Hematopoietic multipotent progenitor cell treated with erythropoietin and hydrocortisone succinate and interleukin-3 and kit ligand, for 15 days (in vitro differentiated cells): ENCODE data around the gene SIK3.

Experiments
- DNase-seq: peaks from one replicate; pipeline ENCODE4 v3.0.0-alpha.2; 2015; ENCODE audit warnings: low spot score

SIK3 gene

GRCh38 chr11:116929414-116930090 is 168.7 kb downstream of the SIK3 start:
- peak; percentile 47 for DNase-seq

- DNase-seq = no peak
These were observed 169.4 kb downstream of the SIK3 start for GRCh38 chr11:116928845-116929244.

DNA sequence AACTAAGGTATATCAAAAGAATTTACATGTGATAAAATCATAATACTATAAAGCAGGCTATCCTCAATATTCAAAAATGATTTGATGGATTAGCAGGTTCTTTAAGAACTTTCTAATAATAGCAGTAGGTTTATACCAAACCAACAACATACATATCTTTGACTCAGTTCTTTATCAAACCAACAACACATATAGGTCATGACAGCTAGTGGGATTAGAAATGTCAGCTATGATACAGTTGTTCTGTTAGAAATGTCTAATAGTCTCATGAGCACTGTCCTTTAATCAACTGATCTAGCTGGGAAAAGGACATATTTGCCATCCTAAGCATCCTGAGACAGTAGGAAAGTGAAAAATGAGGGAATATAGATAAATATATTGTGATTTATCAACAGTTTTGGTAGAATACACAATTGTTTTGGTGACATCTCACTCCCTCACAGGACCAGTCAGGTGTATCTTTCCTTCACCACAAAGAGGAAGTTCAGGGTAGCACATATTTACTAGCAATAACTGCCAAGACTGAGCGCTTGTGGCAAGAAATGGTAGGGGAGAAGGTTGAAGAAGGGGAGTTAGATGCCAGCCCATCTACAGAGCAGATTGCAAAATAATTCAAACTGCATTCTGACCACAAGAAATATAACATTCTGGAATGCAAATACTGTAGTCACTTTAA is 170.0 kb downstream of the SIK3 start:
- DNase-seq = no peak

DNA sequence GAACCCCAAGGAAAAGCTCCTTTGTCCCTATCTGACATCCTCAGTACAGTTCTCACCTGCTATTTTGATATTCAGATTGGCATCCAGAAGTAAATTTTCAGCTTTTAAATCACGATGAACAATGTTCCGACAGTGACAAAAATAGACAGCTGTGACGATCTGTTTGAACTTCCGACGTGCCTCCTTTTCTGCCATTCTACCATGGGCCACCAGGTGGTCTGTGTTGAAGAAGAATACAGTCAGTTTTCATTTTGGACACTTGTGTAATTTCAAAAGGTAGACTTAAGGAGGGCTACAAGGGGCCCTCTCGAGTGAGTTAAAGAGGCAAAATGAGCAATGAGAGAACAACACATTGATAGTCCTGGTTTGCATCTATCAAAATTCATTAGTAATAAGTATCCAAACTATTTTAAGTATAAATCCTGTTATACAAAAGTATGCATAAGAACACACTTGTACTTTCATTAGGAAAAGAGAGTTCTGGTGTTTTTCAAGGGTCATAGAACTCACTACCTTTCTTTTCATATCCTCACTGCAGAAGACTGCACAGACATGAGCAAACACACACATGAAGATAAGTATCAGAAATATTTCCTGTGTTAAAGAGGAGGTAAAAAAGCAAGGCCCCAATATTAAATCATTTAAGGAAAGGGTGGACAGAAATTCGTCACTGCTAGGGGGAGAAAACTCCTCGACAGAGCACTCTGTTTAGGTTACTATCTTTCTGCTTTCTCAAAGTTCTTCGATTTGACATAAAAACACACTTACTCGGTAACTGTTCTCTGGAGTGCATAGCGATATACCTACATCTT is 170.9 kb downstream of the SIK3 start:
- DNase-seq = peak; percentile 29

DNA sequence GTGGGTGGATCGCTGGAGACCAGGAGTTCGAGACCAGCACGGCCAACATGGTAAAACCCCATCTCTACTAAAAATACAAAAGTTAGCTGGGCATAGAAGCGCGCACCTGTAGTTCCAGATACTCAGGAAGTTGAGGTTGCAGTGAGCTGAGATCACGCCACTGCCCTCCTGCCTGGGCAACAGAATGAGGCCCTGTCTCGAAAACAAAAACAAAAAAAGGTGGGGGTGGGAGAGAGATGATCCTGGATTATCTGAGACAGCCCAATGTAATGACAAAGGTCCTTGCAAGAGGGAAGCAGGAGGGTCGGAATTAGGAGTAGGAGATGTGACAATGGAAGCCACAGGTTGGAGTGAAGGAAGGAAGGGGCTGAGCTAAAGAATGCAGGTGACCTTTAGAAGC is 173.2 kb downstream of the SIK3 start:
- DNase-seq = no peak

DNA sequence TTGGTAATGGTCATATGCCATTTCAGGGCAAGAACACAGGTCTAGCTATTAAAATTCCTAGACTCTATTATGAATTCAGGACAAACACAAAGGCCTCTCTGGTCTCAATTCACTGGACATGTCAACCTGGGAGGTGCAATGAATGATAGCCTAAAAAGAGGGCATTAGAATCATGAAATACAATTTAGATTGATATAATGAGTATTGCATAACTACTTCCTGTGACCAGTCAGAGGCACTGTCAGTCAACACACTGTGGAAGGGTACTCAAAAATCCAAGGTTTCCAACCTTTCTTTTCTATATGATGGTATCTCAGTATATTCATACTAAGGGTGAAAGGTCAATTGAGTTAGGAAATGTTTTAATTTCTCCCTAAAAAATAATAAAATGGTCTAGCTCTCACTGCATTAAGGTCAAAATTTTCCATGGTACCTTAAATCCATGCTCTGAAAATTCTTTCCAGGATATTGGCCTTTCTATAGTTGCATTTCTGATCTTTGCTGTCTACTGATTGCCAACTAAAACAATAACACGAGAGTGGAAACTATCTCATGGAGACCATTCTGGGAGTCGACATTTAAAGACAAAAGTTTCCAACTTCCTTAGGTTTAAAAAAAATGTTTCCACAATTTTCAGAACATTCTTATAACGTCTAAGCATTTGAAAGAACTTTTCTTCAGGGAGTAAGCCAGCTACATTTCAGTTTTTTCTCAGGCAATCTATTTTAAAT is 179.1 kb downstream of the SIK3 start:
- no peak for DNase-seq

GRCh38 chr11:116917632-116918031 is 180.6 kb downstream of the SIK3 start:
- no peak for DNase-seq

DNA sequence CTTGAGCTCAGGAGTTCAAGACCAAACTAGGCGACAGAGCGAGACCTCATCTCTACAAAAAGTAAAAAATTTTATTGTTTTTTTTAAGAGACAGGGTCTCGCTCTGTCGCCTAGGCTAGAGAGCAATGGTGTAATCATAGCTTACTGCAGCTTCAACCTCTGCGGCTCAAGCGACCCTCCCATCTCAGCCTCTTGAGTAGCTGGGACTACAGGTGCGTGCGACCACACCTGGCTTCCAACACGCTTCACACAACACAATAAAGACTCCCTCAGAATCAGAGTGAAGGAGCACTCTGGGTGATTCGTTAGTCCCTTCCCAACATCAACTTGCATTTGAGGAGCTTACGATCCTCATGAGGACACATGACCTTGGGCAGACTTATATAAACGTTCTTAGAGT is 181.3 kb downstream of the SIK3 start:
- no peak for DNase-seq

GRCh38 chr11:116916052-116916451 is 182.2 kb downstream of the SIK3 start:
- DNase-seq = no peak

- DNase-seq = no peak
These were observed 185.2 kb downstream of the SIK3 start for GRCh38 chr11:116913000-116913399.

GRCh38 chr11:116911976-116912734 is 186.1 kb downstream of the SIK3 start:
- no peak for DNase-seq

- no peak for DNase-seq
These were observed 187.4 kb downstream of the SIK3 start for GRCh38 chr11:116910847-116911246.

DNA sequence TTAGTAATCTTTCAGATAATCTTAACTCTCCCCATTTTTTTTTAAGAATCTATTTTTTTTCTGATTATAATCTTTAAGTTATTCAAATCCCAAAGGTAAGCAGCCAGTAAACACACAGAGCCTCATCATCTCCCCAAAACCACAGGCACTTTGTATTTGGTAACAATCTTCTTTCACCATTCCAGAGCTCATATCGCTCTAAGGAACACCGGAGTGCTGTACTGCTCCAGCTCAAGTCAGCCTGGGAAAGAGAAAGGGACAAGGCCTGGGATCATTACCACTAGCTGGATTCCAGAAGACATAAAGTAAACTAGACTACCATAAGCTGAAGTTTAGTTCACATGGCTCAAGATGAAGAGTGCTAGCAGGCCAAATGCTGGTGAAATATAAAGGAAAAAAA is 187.8 kb downstream of the SIK3 start:
- DNase-seq = no peak

- DNase-seq = no peak
These were observed 189.0 kb downstream of the SIK3 start for GRCh38 chr11:116909245-116909644.

- no peak for DNase-seq
These were observed 191.7 kb downstream of the SIK3 start for GRCh38 chr11:116906479-116906878.

- DNase-seq = no peak
These were observed 195.1 kb downstream of the SIK3 start for GRCh38 chr11:116903090-116903489.

DNA sequence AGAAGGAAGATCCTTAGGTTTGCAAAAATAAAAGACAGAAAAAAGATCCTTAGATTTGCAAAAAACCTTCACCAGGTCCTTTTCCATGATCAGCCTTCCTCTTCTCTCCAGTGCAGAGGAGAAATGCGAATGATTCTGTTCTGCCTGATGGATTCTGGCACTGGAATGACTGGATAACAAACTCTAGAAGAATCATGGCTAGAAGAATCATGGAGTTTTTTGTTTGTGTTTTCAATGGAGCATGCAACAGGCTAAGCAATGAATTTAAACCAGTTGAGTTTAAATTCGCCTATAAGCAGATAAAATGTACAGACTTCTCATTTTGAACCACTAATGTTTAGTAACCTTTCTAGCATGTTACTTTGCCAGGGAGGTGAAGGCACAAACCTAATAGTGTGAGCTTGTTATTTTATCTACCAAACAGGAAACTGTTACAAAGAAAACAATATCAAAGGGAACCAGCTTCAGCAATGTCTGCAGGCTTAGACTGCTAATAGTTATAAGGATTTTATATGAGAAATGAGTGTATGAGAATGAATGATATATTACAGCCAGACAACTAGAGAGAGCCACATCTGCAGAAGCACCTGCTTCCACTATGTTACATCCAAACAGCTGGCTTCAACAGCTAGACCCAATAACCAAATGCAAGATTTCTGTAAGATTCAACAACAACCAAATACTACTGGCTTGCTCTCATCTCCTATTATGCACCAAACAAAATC is 196.1 kb downstream of the SIK3 start:
- no peak for DNase-seq

DNA sequence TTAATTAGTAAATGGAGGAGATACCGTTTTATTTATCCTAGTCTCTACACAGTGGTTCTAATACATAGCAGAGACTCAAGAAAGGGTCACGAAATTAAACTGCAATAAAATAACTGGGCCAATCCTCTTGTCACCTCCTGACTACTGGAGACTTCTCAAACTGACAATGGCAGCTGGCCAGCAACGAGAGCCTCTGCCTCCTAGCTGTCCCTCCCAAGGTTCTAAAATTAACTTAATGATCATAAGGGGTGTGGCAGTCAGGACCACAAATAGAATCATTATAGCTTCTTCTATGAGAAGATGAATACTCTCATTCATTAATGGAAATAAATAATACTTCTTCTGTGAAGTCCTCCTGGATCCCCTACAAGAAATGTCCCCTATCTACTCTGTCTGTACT is 197.0 kb downstream of the SIK3 start:
- DNase-seq = no peak

DNA sequence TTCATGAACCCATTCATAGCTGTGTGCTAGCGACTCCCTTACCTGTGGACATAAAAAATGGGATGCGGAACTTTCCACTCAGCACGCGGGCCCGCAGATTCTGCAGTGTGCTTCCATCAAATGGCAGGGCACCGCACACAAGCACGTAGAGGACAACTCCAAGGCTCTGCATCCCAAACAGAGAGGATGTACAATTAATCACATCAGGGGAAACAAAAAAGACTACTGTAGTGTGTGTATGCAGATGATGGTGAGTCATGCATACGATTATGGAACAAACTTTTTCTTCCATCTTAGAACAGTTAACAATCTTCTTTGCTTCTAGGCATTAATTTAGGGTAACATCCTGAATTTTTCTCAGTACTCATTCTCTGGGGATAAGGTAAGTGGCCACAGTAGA is 202.0 kb downstream of the SIK3 start:
- DNase-seq = no peak

GRCh38 chr11:116895048-116895757 is 203.0 kb downstream of the SIK3 start:
- DNase-seq = peak; percentile 23
